Endothelial cell of umbilical vein (primary cell): Measurements from ENCODE around the gene ADGRG2. TPM values are rescaled to one million over a fixed set of nuclear protein-coding genes. Genes with fewer than 3 reads are reported as not detected.

Experiments
- BruUV-seq: library from RNA; stranded (reverse); fragments of 400-500 nt; replicated peaks from 2 replicates; lab custom pipeline; 2021; lab: Mats Ljungman, UMichigan
- CTCF ChIA-PET: fragments of 300-600, 350-600 bp; sonication (Branson Sonifier 250); formaldehyde crosslinking; loops from one replicate; lab custom pipeline; 2021; ENCODE audit warnings: antibody characterized with exemption, inconsistent platforms; lab: Charles Lee
- POLR2A ChIA-PET: fragments of 300-600, 350-600 bp; sonication (Branson Sonifier 250); formaldehyde crosslinking; loops from one replicate; lab custom pipeline; 2021; ENCODE audit warnings: antibody characterized with exemption, inconsistent platforms; lab: Charles Lee
- DNase-seq: peaks from one replicate; pipeline ENCODE4 v3.0.0-alpha.2; 2011; ENCODE audit warnings: low read depth, low spot score
- FAIRE-seq: peaks from 2 replicates; lab custom pipeline; 2011; peaks lifted over from hg19 to GRCh38; lab: Jason Lieb, UNC
- H2AFZ ChIP-seq: 2 replicates; pipeline ENCODE4 v1.6.0; 2012; ENCODE audit warnings: low read depth, low read length, control low read depth, inconsistent platforms
- H3K27ac ChIP-seq: 2 replicates; pipeline ENCODE4 v1.5.1; 2011; ENCODE audit warnings: low read depth, mild to moderate bottlenecking, control low read depth, low read length, moderate library complexity; ENCODE audit not compliant: insufficient read depth
- H3K27me3 ChIP-seq, 2 experiments: 2 replicates each; pipeline versions ENCODE4 v1.6.0 to v1.6.1; 2011; ENCODE audit warnings: low read length in 2 of 2, mixed read lengths in 1 of 2; ENCODE audit not compliant: control insufficient read depth in 2 of 2, insufficient read depth in 2 of 2
- H3K36me3 ChIP-seq, 2 experiments: 2 replicates in 1 of 2; 3 replicates in 1 of 2; pipeline ENCODE4 v1.5.1; 2011; ENCODE audit warnings: low read length in 2 of 2, mild to moderate bottlenecking in 1 of 2, moderate library complexity in 1 of 2; ENCODE audit not compliant: control insufficient read depth in 2 of 2, insufficient read depth in 2 of 2; ENCODE audit errors: extremely low read depth in 1 of 2
- H3K4me1 ChIP-seq: 3 replicates; pipeline ENCODE4 v1.5.1; 2011; ENCODE audit warnings: mild to moderate bottlenecking, low read length; ENCODE audit not compliant: control insufficient read depth, insufficient read depth; ENCODE audit errors: extremely low read depth
- H3K4me2 ChIP-seq: 2 replicates; pipeline ENCODE4 v1.6.1; 2011; ENCODE audit warnings: low read length, control low read depth, mixed read lengths; ENCODE audit not compliant: insufficient read depth
- H3K4me3 ChIP-seq, 3 experiments: fragments of 200-600 bp in 1 of 3; sonication (generic), shearing (Covaris generic) in 1 of 3; replicated peaks in 1 of 3; 2 replicates each; pipeline ENCODE4 v1.5.1; 2011 to 2016; ENCODE audit warnings: control low read depth in 3 of 3, low read length in 3 of 3, mild to moderate bottlenecking in 2 of 3, inconsistent platforms in 1 of 3, low read depth in 1 of 3, moderate library complexity in 1 of 3; ENCODE audit not compliant: insufficient read depth in 1 of 3
- H3K79me2 ChIP-seq: 2 replicates; pipeline ENCODE4 v1.6.0; 2012; ENCODE audit warnings: low read length, inconsistent platforms; ENCODE audit not compliant: control insufficient read depth, insufficient read depth
- H3K9ac ChIP-seq: replicated peaks from 2 replicates; pipeline ENCODE3; 2011; ENCODE audit warnings: low read length, control low read depth; ENCODE audit not compliant: insufficient read depth; ENCODE audit errors: extremely low read depth
- H3K9me1 ChIP-seq: replicated peaks from 3 replicates; pipeline ENCODE4 v1.6.0; 2011; ENCODE audit warnings: mild to moderate bottlenecking, low read length; ENCODE audit not compliant: control insufficient read depth, insufficient read depth; ENCODE audit errors: extremely low read depth
- H3K9me3 ChIP-seq: replicated peaks from 2 replicates; pipeline ENCODE4 v1.5.1; 2012; ENCODE audit warnings: low read length, inconsistent platforms; ENCODE audit not compliant: control insufficient read depth, insufficient read depth
- H4K20me1 ChIP-seq: replicated peaks from 2 replicates; pipeline ENCODE3; 2011; ENCODE audit warnings: mild to moderate bottlenecking, low read length; ENCODE audit not compliant: control insufficient read depth, insufficient read depth; ENCODE audit errors: extremely low read depth
- EZH2 ChIP-seq: IDR thresholded peaks from 2 replicates; pipeline ENCODE4 v1.6.1; 2012; ENCODE audit warnings: borderline replicate concordance, low read depth, mild to moderate bottlenecking, moderate library complexity, low read length, inconsistent platforms; ENCODE audit not compliant: severe bottlenecking
- FOS ChIP-seq: IDR thresholded peaks from 2 replicates; pipeline ENCODE4 v1.6.1; 2011; ENCODE audit warnings: mild to moderate bottlenecking, low read length, moderate library complexity, borderline replicate concordance; ENCODE audit not compliant: insufficient read depth
- GATA2 ChIP-seq: IDR thresholded peaks from 2 replicates; pipeline ENCODE4 v1.7.0; 2011; ENCODE audit warnings: low read depth, mild to moderate bottlenecking, moderate library complexity, mixed read lengths, low read length; ENCODE audit not compliant: insufficient read length, insufficient read depth
- JUN ChIP-seq: IDR thresholded peaks from 2 replicates; pipeline ENCODE4 v1.6.1; 2011; ENCODE audit warnings: borderline replicate concordance, low read depth; ENCODE audit not compliant: insufficient read length, insufficient read depth
- MYC ChIP-seq: IDR thresholded peaks from one replicate; pipeline ENCODE4 v1.6.1; 2011; ENCODE audit warnings: mild to moderate bottlenecking, low read depth, low read length
- POLR2A ChIP-seq: IDR thresholded peaks from 2 replicates; pipeline ENCODE4 v1.6.1; 2012; ENCODE audit warnings: low read depth, mild to moderate bottlenecking, control low read depth, low read length
- POLR2AphosphoS5 ChIP-seq: IDR thresholded peaks from 2 replicates; pipeline ENCODE4 v1.6.1; 2012; ENCODE audit warnings: low read depth, mild to moderate bottlenecking, control low read depth, low read length, moderate library complexity; ENCODE audit not compliant: insufficient read depth
- dilution Hi-C: fragments of 300-500 bp; cut with MboI; formaldehyde crosslinking; loops from one replicate; pipeline ENCODE4 v1.15.0; 2019; ENCODE audit warnings: low sequenced_read_pairs; ENCODE audit not compliant: extremely low pct_ligation_motif_present
- intact Hi-C: fragments of 100-400 bp; cut with micrococcal nuclease; formaldehyde crosslinking; loops from one replicate; pipeline ENCODE4 v1.10.0; 2022
- polyA plus RNA-seq, 4 experiments: library from polyadenylated mRNA; depleted of rRNA in 3 of 4; stranded (reverse) in 3 of 4; unstranded in 1 of 4; fragments of >200 nt; gene quantifications; 2 replicates each; pipeline versions ENCODE4 v1.2.1 to v1.2.3, GENCODE V29; 2011 to 2012; ENCODE audit warnings: missing spikeins in 1 of 4
- total RNA-seq: library from RNA; stranded (reverse); gene quantifications from 2 replicates; pipeline ENCODE4 v1.2.3, GENCODE V29; 2021
- TF ChIP-seq, protein P1 (sequence below): IDR thresholded peaks from 2 replicates; pipeline ENCODE4 v1.6.1; 2011; ENCODE audit not compliant: insufficient read depth, insufficient read length
- TF ChIP-seq, protein P2 (sequence below), 2 donors: IDR thresholded peaks; 1 replicate in 1 of 2; 2 replicates in 1 of 2; pipeline ENCODE4 v1.5.1; 2011; ENCODE audit warnings: low read length in 2 of 2, mild to moderate bottlenecking in 2 of 2, moderate library complexity in 2 of 2, control low read depth in 1 of 2, inconsistent platforms in 1 of 2, low read depth in 1 of 2; ENCODE audit not compliant: insufficient read depth in 1 of 2; ENCODE audit errors: extremely low read depth in 1 of 2

Gene ADGRG2
- total and polyA plus RNA-seq, 2 donors (not counting 3 experiments of a cell fraction or from before 2014, with no cell fraction given) = not detected

DNA sequence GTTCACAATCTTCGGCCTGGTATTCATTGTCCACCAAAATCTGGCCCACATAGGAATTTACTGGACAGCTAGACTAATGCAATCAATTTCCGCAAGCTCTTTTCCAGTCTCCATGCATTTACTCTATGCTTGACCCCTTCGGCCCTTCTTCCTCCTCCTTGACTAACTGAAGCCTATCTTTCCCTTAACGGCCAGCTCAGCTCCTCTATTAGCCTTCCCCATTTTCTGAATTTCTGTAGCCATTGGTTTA lies 137.2 kb downstream of the ADGRG2 start:
- dilution Hi-C loops (no loop called here), intact Hi-C loops (no loop called here)
- no peaks in the 10 kb centered on the region for H3K9me3 ChIP-seq
- no TSS peak for BruUV-seq
- H3K4me1 ChIP-seq = peaks cover 16% of the 10 kb centered on the region
- FAIRE-seq (no peak), DNase-seq (no peak)
- H3K27me3 ChIP-seq = no peaks in the 10 kb centered on the region
- no peaks in the 10 kb centered on the region for H3K36me3 ChIP-seq
- TF ChIP-seq, protein P1, sequence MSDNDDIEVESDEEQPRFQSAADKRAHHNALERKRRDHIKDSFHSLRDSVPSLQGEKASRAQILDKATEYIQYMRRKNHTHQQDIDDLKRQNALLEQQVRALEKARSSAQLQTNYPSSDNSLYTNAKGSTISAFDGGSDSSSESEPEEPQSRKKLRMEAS = no peak
- TF ChIP-seq GATA2 (no peak), JUN (no peak), EZH2 (no peak), POLR2A (no peak), MYC (no peak), FOS (no peak), POLR2AphosphoS5 (no peak)
- TF ChIP-seq, protein P2, sequence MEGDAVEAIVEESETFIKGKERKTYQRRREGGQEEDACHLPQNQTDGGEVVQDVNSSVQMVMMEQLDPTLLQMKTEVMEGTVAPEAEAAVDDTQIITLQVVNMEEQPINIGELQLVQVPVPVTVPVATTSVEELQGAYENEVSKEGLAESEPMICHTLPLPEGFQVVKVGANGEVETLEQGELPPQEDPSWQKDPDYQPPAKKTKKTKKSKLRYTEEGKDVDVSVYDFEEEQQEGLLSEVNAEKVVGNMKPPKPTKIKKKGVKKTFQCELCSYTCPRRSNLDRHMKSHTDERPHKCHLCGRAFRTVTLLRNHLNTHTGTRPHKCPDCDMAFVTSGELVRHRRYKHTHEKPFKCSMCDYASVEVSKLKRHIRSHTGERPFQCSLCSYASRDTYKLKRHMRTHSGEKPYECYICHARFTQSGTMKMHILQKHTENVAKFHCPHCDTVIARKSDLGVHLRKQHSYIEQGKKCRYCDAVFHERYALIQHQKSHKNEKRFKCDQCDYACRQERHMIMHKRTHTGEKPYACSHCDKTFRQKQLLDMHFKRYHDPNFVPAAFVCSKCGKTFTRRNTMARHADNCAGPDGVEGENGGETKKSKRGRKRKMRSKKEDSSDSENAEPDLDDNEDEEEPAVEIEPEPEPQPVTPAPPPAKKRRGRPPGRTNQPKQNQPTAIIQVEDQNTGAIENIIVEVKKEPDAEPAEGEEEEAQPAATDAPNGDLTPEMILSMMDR (IDR thresholded peaks at IDR 0.05; ENCODE audit: extremely low read depth in 1 of 2, insufficient read depth in 1 of 2, low read depth in 1 of 2, low read length in 2 of 2) = no peak
- H2AFZ ChIP-seq = peak overlapping the region; percentile 94
- peak overlapping the region; percentile 91 for H3K4me2 ChIP-seq
- no peaks in the 10 kb centered on the region for H3K9me1 ChIP-seq
- ChIA-PET CTCF (interaction anchor here (1.0 to 1.5 kb wide), 4 partner anchors 9 to 575 kb away, joined by 3 to 4 read pairs (median 4); no protein-coding TSS in a partner anchor), POLR2A (no interaction called here)
- H3K27ac ChIP-seq = peak overlapping the region; percentile 75
- peak overlapping the region; percentile 82 for H3K9ac ChIP-seq
- peak overlapping the region; percentile 61 to 84 (median 84) for H3K4me3 ChIP-seq
- no peaks in the 10 kb centered on the region for H4K20me1 ChIP-seq
- H3K79me2 ChIP-seq = no peaks in the 10 kb centered on the region
